OCI-LY3 (cell line): ENCODE measurements around the gene REPS1.

Experiments
- H2AFZ ChIP-seq: fragments of 200-600, 300-600 bp; shearing (Covaris generic); 2 replicates; pipeline ENCODE4 v1.6.0; 2014; ENCODE audit warnings: antibody characterized with exemption, low read depth, low read length
- H3K27ac ChIP-seq: fragments of 200-600, 300-600 bp; sonication (generic); 2 replicates; pipeline ENCODE4 v1.5.1; 2014; ENCODE audit warnings: mild to moderate bottlenecking, low read length, moderate library complexity, mixed read lengths
- H3K27me3 ChIP-seq: fragments of 200-600, 300-600 bp; sonication (generic); 2 replicates; pipeline ENCODE4 v1.6.1; 2014; ENCODE audit warnings: low read depth, low read length, mixed read lengths
- H3K36me3 ChIP-seq: fragments of 200-600, 300-600 bp; sonication (generic); replicated peaks from 2 replicates; pipeline ENCODE3; 2014; ENCODE audit warnings: low read depth, low read length, mixed read lengths
- H3K4me1 ChIP-seq: fragments of 300-600, 200-600 bp; sonication (generic); 2 replicates; pipeline ENCODE4 v1.6.1; 2014; ENCODE audit warnings: low read length, mixed read lengths
- H3K4me2 ChIP-seq: fragments of 200-600, 300-600 bp; sonication (generic); 2 replicates; pipeline ENCODE4 v1.6.1; 2014; ENCODE audit warnings: low read length, mixed read lengths
- H3K4me3 ChIP-seq: fragments of 300-600, 200-600 bp; sonication (generic); 2 replicates; pipeline ENCODE4 v1.5.1; 2014; ENCODE audit warnings: antibody characterized with exemption, mild to moderate bottlenecking, low read length, moderate library complexity
- H3K79me2 ChIP-seq: fragments of 300-600, 200-600 bp; shearing (Covaris generic); 2 replicates; pipeline ENCODE4 v1.6.1; 2014; ENCODE audit warnings: mild to moderate bottlenecking, low read length, mixed read lengths
- H3K9ac ChIP-seq: fragments of 300-600, 200-600 bp; shearing (Covaris generic); 2 replicates; pipeline ENCODE4 v1.6.0; 2014; ENCODE audit warnings: mild to moderate bottlenecking, low read length, moderate library complexity
- H3K9me3 ChIP-seq: fragments of 200-600, 300-600 bp; shearing (Covaris generic); 2 replicates; pipeline ENCODE4 v1.6.1; 2014; ENCODE audit warnings: low read length, mixed read lengths; ENCODE audit not compliant: insufficient read depth
- H4K20me1 ChIP-seq: fragments of 200-600, 300-600 bp; sonication (generic); 2 replicates; pipeline ENCODE4 v1.6.1; 2016; ENCODE audit warnings: low read length, mixed read lengths; ENCODE audit not compliant: insufficient read depth
- CTCF ChIP-seq: fragments of 200-600, 300-600 bp; sonication (generic); IDR thresholded peaks from 2 replicates; pipeline ENCODE4 v1.5.1; 2014; ENCODE audit warnings: antibody characterized with exemption, low read length, low read depth
- EZH2phosphoT487 ChIP-seq: fragments of 200-600 bp; shearing (Covaris generic); IDR thresholded peaks from 2 replicates; pipeline ENCODE4 v1.6.1; 2018; ENCODE audit warnings: antibody characterized with exemption, mixed run types, low read depth

Gene REPS1

GRCh38 chr6:139008117-139008516, 20.1 kb upstream of the REPS1 start:
- no peaks in the 10 kb centered on the region for H4K20me1 ChIP-seq
- H3K9ac ChIP-seq = no peak overlapping the region
- no peaks in the 10 kb centered on the region for H3K36me3 ChIP-seq
- H2AFZ ChIP-seq = no peak overlapping the region
- no peak overlapping the region for H3K4me3 ChIP-seq
- no peak overlapping the region for H3K4me2 ChIP-seq
- no peaks in the 10 kb centered on the region for H3K27me3 ChIP-seq
- no peak overlapping the region for H3K27ac ChIP-seq
- H3K79me2 ChIP-seq = no peaks in the 10 kb centered on the region
- H3K9me3 ChIP-seq = no peaks in the 10 kb centered on the region
- TF ChIP-seq EZH2phosphoT487 (no peak), CTCF (no peak)
- peaks cover 6% of the 10 kb centered on the region; the same call in 1 of the 2 replicates for H3K4me1 ChIP-seq

- H3K4me2 ChIP-seq = no peak overlapping the region
- no peak overlapping the region for H3K27ac ChIP-seq
- TF ChIP-seq EZH2phosphoT487 = no peak
- no peak for TF ChIP-seq CTCF
These were observed 19.4 kb upstream of the REPS1 start for GRCh38 chr6:139007428-139007827.

GRCh38 chr6:139006477-139006876, 18.4 kb upstream of the REPS1 start:
- H3K4me1 ChIP-seq = peaks cover 6% of the 10 kb centered on the region; the same call in 1 of the 2 replicates
- H3K27ac ChIP-seq = no peak overlapping the region
- no peak overlapping the region for H2AFZ ChIP-seq
- no peak overlapping the region for H3K4me3 ChIP-seq
- no peaks in the 10 kb centered on the region for H3K36me3 ChIP-seq
- no peaks in the 10 kb centered on the region for H4K20me1 ChIP-seq
- no peaks in the 10 kb centered on the region for H3K27me3 ChIP-seq
- no peaks in the 10 kb centered on the region for H3K79me2 ChIP-seq
- H3K4me2 ChIP-seq = no peak overlapping the region
- no peak overlapping the region for H3K9ac ChIP-seq
- TF ChIP-seq CTCF (no peak), EZH2phosphoT487 (no peak)
- H3K9me3 ChIP-seq = no peaks in the 10 kb centered on the region

More at GRCh38 chr6:139007428-139007827, 19.4 kb upstream of the REPS1 start:
- Histone ChIP-seq H4K20me1 (no peaks in the 10 kb centered on the region), H3K9me3 (no peaks in the 10 kb centered on the region), H3K27me3 (no peaks in the 10 kb centered on the region), H2AFZ (no peak overlapping the region), H3K36me3 (no peaks in the 10 kb centered on the region), H3K4me1 (peaks cover 6% of the 10 kb centered on the region; the same call in 1 of the 2 replicates), H3K4me3 (no peak overlapping the region), H3K9ac (no peak overlapping the region), H3K79me2 (no peaks in the 10 kb centered on the region)

GRCh38 chr6:139003751-139004150, 15.7 kb upstream of the REPS1 start:
- H3K27ac ChIP-seq = no peak overlapping the region
- no peaks in the 10 kb centered on the region for H3K9me3 ChIP-seq

More at GRCh38 chr6:139003751-139004150, 15.7 kb upstream of the REPS1 start:
- Histone ChIP-seq H3K4me3 (no peak overlapping the region), H3K9ac (no peak overlapping the region), H3K36me3 (no peaks in the 10 kb centered on the region), H3K4me1 (peaks cover 6% of the 10 kb centered on the region; the same call in 1 of the 2 replicates), H3K27me3 (no peaks in the 10 kb centered on the region), H3K4me2 (no peak overlapping the region), H3K79me2 (no peaks in the 10 kb centered on the region), H4K20me1 (no peaks in the 10 kb centered on the region), H2AFZ (no peak overlapping the region)
- TF ChIP-seq EZH2phosphoT487 (no peak), CTCF (no peak)
